ENCODE results near the gene DCTPP1.

DCTPP1 gene

GRCh38 chr16:30377812-30378235 lies 52.0 kb downstream of the DCTPP1 start:
- no peak overlapping the region for H3K14ac ChIP-seq (ENCODE audit: low read length)
- no peaks in the 10 kb centered on the region for H3K9me3 ChIP-seq (replicated peaks in 1 of 2; ENCODE audit: control insufficient read depth in 2 of 2, insufficient read depth in 1 of 2, low read depth in 1 of 2, low read length in 2 of 2)
- H3K27me3 ChIP-seq (ENCODE audit: control insufficient read depth in 3 of 3, insufficient read depth in 3 of 3, low read depth in 1 of 3, low read length in 3 of 3) = no peaks in the 10 kb centered on the region
- peak overlapping the region; percentile 99 for H2BK5ac ChIP-seq (ENCODE audit: low read length)
- no peak overlapping the region for H2BK120ac ChIP-seq (ENCODE audit: low read depth, low read length)
- H3K4ac ChIP-seq (ENCODE audit: low read length) = no peak overlapping the region
- H3K27ac ChIP-seq (replicated peaks; ENCODE audit: low read length) = peak overlapping the region; percentile 100
- H2AK5ac ChIP-seq (ENCODE audit: low read depth, low read length) = peak overlapping the region; percentile 90
- no peak overlapping the region for H4K91ac ChIP-seq (ENCODE audit: low read depth, low read length, poor library complexity)
- H4K8ac ChIP-seq (ENCODE audit: low read depth, low read length) = no peak overlapping the region
- peak overlapping the region; percentile 99 for H3K18ac ChIP-seq (ENCODE audit: low read length)
- H2AFZ ChIP-seq (ENCODE audit: low read length) = peak overlapping the region; percentile 83
- H3K23ac ChIP-seq (ENCODE audit: low read depth, low read length, poor library complexity) = peak overlapping the region; percentile 96
- peak overlapping the region; percentile 66 for H3K9ac ChIP-seq (ENCODE audit: low read depth, low read length, poor library complexity)
- H3K79me1 ChIP-seq (ENCODE audit: low read depth, low read length) = peaks cover 5% of the 10 kb centered on the region
- H2BK12ac ChIP-seq (ENCODE audit: low read length) = no peak overlapping the region
- H3K4me3 ChIP-seq (ENCODE audit: low read length in 2 of 2) = peak overlapping the region; percentile 81
- peaks cover 24 to 30% of the 10 kb centered on the region in 2 donors for H3K4me1 ChIP-seq (ENCODE audit: control insufficient read depth in 2 of 2, insufficient read depth in 1 of 2, low read depth in 1 of 2, low read length in 2 of 2)
- H3K36me3 ChIP-seq (replicated peaks in 1 of 2; ENCODE audit: control insufficient read depth in 2 of 2, insufficient read depth in 2 of 2, low read length in 2 of 2) = peaks cover 0 to 11% of the 10 kb centered on the region in 2 donors
- no CpG with 5 or more reads among the region's 39 CpGs for WGBS, 2 donors (ENCODE audit: extremely low coverage in 2 of 2, insufficient read length in 2 of 2, insufficient replicate concordance in 1 of 2)
- H3K4me2 ChIP-seq (ENCODE audit: insufficient read depth, low read length, poor library complexity, severe bottlenecking) = peak overlapping the region; percentile 87
- peak overlapping the region; percentile 39 for H2BK15ac ChIP-seq (ENCODE audit: low read length)
- peak; percentile 85 for DNase-seq (ENCODE audit: low spot score)

- peaks cover 24 to 30% of the 10 kb centered on the region in 2 donors for H3K4me1 ChIP-seq (ENCODE audit: control insufficient read depth in 2 of 2, insufficient read depth in 1 of 2, low read depth in 1 of 2, low read length in 2 of 2)
- H3K14ac ChIP-seq (ENCODE audit: low read length) = no peak overlapping the region
- peak overlapping the region; percentile 87 for H3K4me2 ChIP-seq (ENCODE audit: insufficient read depth, low read length, poor library complexity, severe bottlenecking)
- peak overlapping the region; percentile 99 for H3K18ac ChIP-seq (ENCODE audit: low read length)
- H3K79me1 ChIP-seq (ENCODE audit: low read depth, low read length) = peaks cover 5% of the 10 kb centered on the region
- no peak overlapping the region for H4K91ac ChIP-seq (ENCODE audit: low read depth, low read length, poor library complexity)
- H4K8ac ChIP-seq (ENCODE audit: low read depth, low read length) = no peak overlapping the region
- H3K4ac ChIP-seq (ENCODE audit: low read length) = no peak overlapping the region
- no peak for DNase-seq (ENCODE audit: low spot score)
- no peaks in the 10 kb centered on the region for H3K27me3 ChIP-seq (ENCODE audit: control insufficient read depth in 3 of 3, insufficient read depth in 3 of 3, low read depth in 1 of 3, low read length in 3 of 3)
- peak overlapping the region; percentile 83 for H2AFZ ChIP-seq (ENCODE audit: low read length)
- peak overlapping the region; percentile 99 for H2BK5ac ChIP-seq (ENCODE audit: low read length)
- H3K4me3 ChIP-seq (ENCODE audit: low read length in 2 of 2) = peak overlapping the region; percentile 36 to 81
- peak overlapping the region; percentile 44 for H2BK15ac ChIP-seq (ENCODE audit: low read length)
- no peak overlapping the region for H2BK120ac ChIP-seq (ENCODE audit: low read depth, low read length)
- WGBS, 2 donors (ENCODE audit: extremely low coverage in 2 of 2, insufficient read length in 2 of 2, insufficient replicate concordance in 1 of 2) = no CpG with 5 or more reads among the region's 29 CpGs
- H2BK12ac ChIP-seq (ENCODE audit: low read length) = no peak overlapping the region
- no peaks in the 10 kb centered on the region for H3K9me3 ChIP-seq (replicated peaks in 1 of 2; ENCODE audit: control insufficient read depth in 2 of 2, insufficient read depth in 1 of 2, low read depth in 1 of 2, low read length in 2 of 2)
- H3K9ac ChIP-seq (ENCODE audit: low read depth, low read length, poor library complexity) = peak overlapping the region; percentile 66
- peak overlapping the region; percentile 100 for H3K27ac ChIP-seq (replicated peaks; ENCODE audit: low read length)
- peak overlapping the region; percentile 20 for H2AK5ac ChIP-seq (ENCODE audit: low read depth, low read length)
- H3K36me3 ChIP-seq (replicated peaks in 1 of 2; ENCODE audit: control insufficient read depth in 2 of 2, insufficient read depth in 2 of 2, low read length in 2 of 2) = peaks cover 0 to 11% of the 10 kb centered on the region in 2 donors
- peak overlapping the region; percentile 96 for H3K23ac ChIP-seq (ENCODE audit: low read depth, low read length, poor library complexity)
Measured at GRCh38 chr16:30377050-30377811, 52.6 kb downstream of the DCTPP1 start.

- H3K27ac ChIP-seq (replicated peaks; ENCODE audit: low read length) = no peak overlapping the region
Measured at GRCh38 chr16:30376461-30376902, 53.3 kb downstream of the DCTPP1 start.

GRCh38 chr16:30375864-30376263 lies 54.0 kb downstream of the DCTPP1 start:
- Histone ChIP-seq H3K79me1 (ENCODE audit: low read depth, low read length) (peaks cover 5% of the 10 kb centered on the region), H2BK15ac (ENCODE audit: low read length) (peak overlapping the region; percentile 88), H3K18ac (ENCODE audit: low read length) (no peak overlapping the region), H3K27me3 (ENCODE audit: control insufficient read depth in 3 of 3, insufficient read depth in 3 of 3, low read depth in 1 of 3, low read length in 3 of 3) (no peaks in the 10 kb centered on the region), H3K4me1 (ENCODE audit: control insufficient read depth in 2 of 2, insufficient read depth in 1 of 2, low read depth in 1 of 2, low read length in 2 of 2) (peaks cover 23 to 25% of the 10 kb centered on the region in 2 donors), H2BK12ac (ENCODE audit: low read length) (no peak overlapping the region), H3K27ac (replicated peaks; ENCODE audit: low read length) (no peak overlapping the region), H3K14ac (ENCODE audit: low read length) (no peak overlapping the region), H3K36me3 (replicated peaks in 1 of 2; ENCODE audit: control insufficient read depth in 2 of 2, insufficient read depth in 2 of 2, low read length in 2 of 2) (peaks cover 0 to 11% of the 10 kb centered on the region in 2 donors), H2AFZ (ENCODE audit: low read length) (no peak overlapping the region), H2AK5ac (ENCODE audit: low read depth, low read length) (peak overlapping the region; percentile 16), H2BK120ac (ENCODE audit: low read depth, low read length) (no peak overlapping the region), H4K8ac (ENCODE audit: low read depth, low read length) (no peak overlapping the region), H3K9ac (ENCODE audit: low read depth, low read length, poor library complexity) (peak overlapping the region; percentile 5), H2BK5ac (ENCODE audit: low read length) (peak overlapping the region; percentile 2), H3K4me2 (ENCODE audit: insufficient read depth, low read length, poor library complexity, severe bottlenecking) (no peak overlapping the region), H3K23ac (ENCODE audit: low read depth, low read length, poor library complexity) (no peak overlapping the region), H3K9me3 (replicated peaks in 1 of 2; ENCODE audit: control insufficient read depth in 2 of 2, insufficient read depth in 1 of 2, low read depth in 1 of 2, low read length in 2 of 2) (no peaks in the 10 kb centered on the region), H4K91ac (ENCODE audit: low read depth, low read length, poor library complexity) (no peak overlapping the region), H3K4me3 (ENCODE audit: low read length in 2 of 2) (no peak overlapping the region), H3K4ac (ENCODE audit: low read length) (no peak overlapping the region)
- WGBS, 2 donors (ENCODE audit: extremely low coverage in 2 of 2, insufficient read length in 2 of 2, insufficient replicate concordance in 1 of 2) = no CpG with 5 or more reads among the region's 8 CpGs
- DNase-seq (ENCODE audit: low spot score) = no peak

More at GRCh38 chr16:30376461-30376902, 53.3 kb downstream of the DCTPP1 start:
- no peak overlapping the region for H3K4me3 ChIP-seq (ENCODE audit: low read length in 2 of 2)
- no peak overlapping the region for H4K8ac ChIP-seq (ENCODE audit: low read depth, low read length)
- no peak overlapping the region for H2BK5ac ChIP-seq (ENCODE audit: low read length)
- H3K9ac ChIP-seq (ENCODE audit: low read depth, low read length, poor library complexity) = no peak overlapping the region
- no peaks in the 10 kb centered on the region for H3K9me3 ChIP-seq (replicated peaks in 1 of 2; ENCODE audit: control insufficient read depth in 2 of 2, insufficient read depth in 1 of 2, low read depth in 1 of 2, low read length in 2 of 2)
- H3K79me1 ChIP-seq (ENCODE audit: low read depth, low read length) = peaks cover 5% of the 10 kb centered on the region
- H4K91ac ChIP-seq (ENCODE audit: low read depth, low read length, poor library complexity) = no peak overlapping the region
- H2BK120ac ChIP-seq (ENCODE audit: low read depth, low read length) = peak overlapping the region; percentile 42
- H3K4ac ChIP-seq (ENCODE audit: low read length) = no peak overlapping the region
- peak overlapping the region; percentile 16 for H2AK5ac ChIP-seq (ENCODE audit: low read depth, low read length)
- H3K36me3 ChIP-seq (replicated peaks in 1 of 2; ENCODE audit: control insufficient read depth in 2 of 2, insufficient read depth in 2 of 2, low read length in 2 of 2) = peaks cover 0 to 11% of the 10 kb centered on the region in 2 donors
- peak overlapping the region; percentile 88 for H2BK15ac ChIP-seq (ENCODE audit: low read length)
- no peak overlapping the region for H3K4me2 ChIP-seq (ENCODE audit: insufficient read depth, low read length, poor library complexity, severe bottlenecking)
- DNase-seq (ENCODE audit: low spot score) = no peak
- H3K27me3 ChIP-seq (ENCODE audit: control insufficient read depth in 3 of 3, insufficient read depth in 3 of 3, low read depth in 1 of 3, low read length in 3 of 3) = no peaks in the 10 kb centered on the region
- no peak overlapping the region for H3K23ac ChIP-seq (ENCODE audit: low read depth, low read length, poor library complexity)
- H3K4me1 ChIP-seq (ENCODE audit: control insufficient read depth in 2 of 2, insufficient read depth in 1 of 2, low read depth in 1 of 2, low read length in 2 of 2) = peaks cover 26 to 28% of the 10 kb centered on the region in 2 donors
- peak overlapping the region; percentile 59 for H2BK12ac ChIP-seq (ENCODE audit: low read length)
- no peak overlapping the region for H3K18ac ChIP-seq (ENCODE audit: low read length)
- no CpG with 5 or more reads among the region's 8 CpGs for WGBS, 2 donors (ENCODE audit: extremely low coverage in 2 of 2, insufficient read length in 2 of 2, insufficient replicate concordance in 1 of 2)
- no peak overlapping the region for H3K14ac ChIP-seq (ENCODE audit: low read length)
- no peak overlapping the region for H2AFZ ChIP-seq (ENCODE audit: low read length)

Data from neuronal stem cell (in vitro differentiated cells).